ENCODE results near the gene C6orf89.

Gene C6orf89

GRCh38 chr6:36971921-36972673 lies 86.3 kb downstream of the C6orf89 start:
- DNase-seq, result no peak

GRCh38 chr6:36973190-36973589 lies 87.4 kb downstream of the C6orf89 start:
- no peak for DNase-seq

GRCh38 chr6:36973647-36974046 lies 87.9 kb downstream of the C6orf89 start:
- DNase-seq, result no peak

GRCh38 chr6:36975231-36976006 lies 89.7 kb downstream of the C6orf89 start:
- no peak for DNase-seq

- DNase-seq, result no peak
Measured at GRCh38 chr6:36976007-36976264, 90.2 kb downstream of the C6orf89 start.

GRCh38 chr6:36976509-36976908 lies 90.8 kb downstream of the C6orf89 start:
- DNase-seq, result no peak

- DNase-seq, result no peak
Measured at GRCh38 chr6:36976931-36977330, 91.2 kb downstream of the C6orf89 start.

- no peak for DNase-seq
Measured at GRCh38 chr6:36977470-36977941, 91.8 kb downstream of the C6orf89 start.

Data from activated T-cell treated with anti-CD3 and anti-CD28 coated beads, Interleukin-2, amount 50 U/mL, for 1 hour (primary cell).